Measurements from ENCODE around the gene CACNA2D1.

CACNA2D1 gene

GRCh38 chr7:82085116-82085515 is 358.5 kb downstream of the CACNA2D1 start:
- no peak for DNase-seq

- DNase-seq: peak; percentile 20 to 69
Observed at GRCh38 chr7:82081644-82082224, 361.8 kb downstream of the CACNA2D1 start.

GRCh38 chr7:82080254-82080927 is 363.2 kb downstream of the CACNA2D1 start:
- no peak for DNase-seq

GRCh38 chr7:82079527-82079926 is 364.1 kb downstream of the CACNA2D1 start:
- DNase-seq: no peak

GRCh38 chr7:82078807-82079206 is 364.8 kb downstream of the CACNA2D1 start:
- no peak for DNase-seq

- no peak for DNase-seq
Observed at GRCh38 chr7:82071468-82071867, 372.1 kb downstream of the CACNA2D1 start.

- no peak for DNase-seq
Observed at GRCh38 chr7:82067628-82068264, 375.8 kb downstream of the CACNA2D1 start.

- no peak for DNase-seq
Observed at GRCh38 chr7:82057476-82057875, 386.1 kb downstream of the CACNA2D1 start.

GRCh38 chr7:82056282-82056681 is 387.3 kb downstream of the CACNA2D1 start:
- no peak for DNase-seq

GRCh38 chr7:82054544-82054943 is 389.0 kb downstream of the CACNA2D1 start:
- no peak for DNase-seq

GRCh38 chr7:82053453-82054032 is 390.0 kb downstream of the CACNA2D1 start:
- no peak for DNase-seq

- peak in 1 of 2 experiments; percentile 26 for DNase-seq
Observed at GRCh38 chr7:82051601-82052000, 392.0 kb downstream of the CACNA2D1 start.

- no peak for DNase-seq
Observed at GRCh38 chr7:82050792-82051191, 392.8 kb downstream of the CACNA2D1 start.

GRCh38 chr7:82049891-82050533 is 393.6 kb downstream of the CACNA2D1 start:
- no peak for DNase-seq

GRCh38 chr7:82049442-82049841 is 394.1 kb downstream of the CACNA2D1 start:
- no peak for DNase-seq

GRCh38 chr7:82044497-82045080 is 399.0 kb downstream of the CACNA2D1 start:
- peak in 1 of 2 experiments; percentile 46 for DNase-seq

- no peak for DNase-seq
Observed at GRCh38 chr7:82039621-82040020, 404.0 kb downstream of the CACNA2D1 start.

GRCh38 chr7:82036146-82036886 is 407.3 kb downstream of the CACNA2D1 start:
- DNase-seq: no peak

- DNase-seq: no peak
Observed at GRCh38 chr7:82035456-82035855, 408.1 kb downstream of the CACNA2D1 start.

- DNase-seq: no peak
Observed at GRCh38 chr7:82032901-82033300, 410.7 kb downstream of the CACNA2D1 start.

GRCh38 chr7:82029236-82029913 is 414.2 kb downstream of the CACNA2D1 start:
- no peak for DNase-seq

GRCh38 chr7:82028097-82028496 is 415.5 kb downstream of the CACNA2D1 start:
- DNase-seq: peak in 1 of 2 experiments; percentile 27
